Activated CD8-positive, alpha-beta T cell treated with anti-CD3 and anti-CD28 coated beads for 36 hours (primary cell): ENCODE data around the gene DKK3. TPM values are rescaled to one million over a fixed set of nuclear protein-coding genes. Genes with fewer than 3 reads are reported as not detected.
A peak's percentile ranks its signal among the peaks of the same experiment; 100 is the strongest.

Source experiments
- ATAC-seq: fragments of 200-7000 bp; cut with Tn5 transposase; one replicate; pipeline ENCODE4 v1.10.0; 2021; ENCODE audit warnings: mild to moderate bottlenecking, moderate library complexity
- CTCF ChIA-PET: fragments of 350-600 bp; sonication (Branson Sonifier 250); formaldehyde crosslinking; loops from one replicate; lab custom pipeline; 2021; ENCODE audit warnings: antibody characterized with exemption; lab: Charles Lee
- POLR2A ChIA-PET: fragments of 350-600 bp; sonication (Branson Sonifier 250); formaldehyde crosslinking; loops from one replicate; lab custom pipeline; 2021; ENCODE audit warnings: antibody characterized with exemption; lab: Charles Lee
- DNase-seq: peaks from one replicate; pipeline ENCODE4 v3.0.0-alpha.2; 2020
- H3K27ac Mint-ChIP-seq: one replicate; pipeline ENCODE4 v1.8.0; 2021; ENCODE audit warnings: mild to moderate bottlenecking, mixed read lengths
- H3K27me3 Mint-ChIP-seq: one replicate; pipeline ENCODE4 v1.8.0; 2021; ENCODE audit warnings: mixed read lengths
- H3K36me3 Mint-ChIP-seq: one replicate; pipeline ENCODE4 v1.8.0; 2021; ENCODE audit warnings: low read depth, mixed read lengths
- H3K4me1 Mint-ChIP-seq: one replicate; pipeline ENCODE4 v1.8.0; 2021; ENCODE audit warnings: low read depth, mixed read lengths
- H3K4me3 Mint-ChIP-seq: one replicate; pipeline ENCODE4 v1.8.0; 2021; ENCODE audit warnings: mild to moderate bottlenecking, moderate library complexity, mixed read lengths
- H3K9me3 Mint-ChIP-seq: one replicate; pipeline ENCODE4 v1.8.0; 2021; ENCODE audit warnings: mixed read lengths
- CTCF ChIP-seq: fragments of 200-600 bp; IDR thresholded peaks from one replicate; pipeline ENCODE4 v1.8.0; 2022; ENCODE audit warnings: antibody characterized with exemption, mild to moderate bottlenecking
- intact Hi-C: fragments of 100-400 bp; cut with micrococcal nuclease; formaldehyde crosslinking; loops from one replicate; pipeline ENCODE4 v1.10.0; 2022
- total RNA-seq, 2 experiments: library from RNA; stranded (reverse); gene quantifications; one replicate each; pipeline ENCODE4 v1.2.3, GENCODE V29; 2021

DKK3 gene
- total RNA-seq, 2 experiments from 2014 or later: not detected

DNA sequence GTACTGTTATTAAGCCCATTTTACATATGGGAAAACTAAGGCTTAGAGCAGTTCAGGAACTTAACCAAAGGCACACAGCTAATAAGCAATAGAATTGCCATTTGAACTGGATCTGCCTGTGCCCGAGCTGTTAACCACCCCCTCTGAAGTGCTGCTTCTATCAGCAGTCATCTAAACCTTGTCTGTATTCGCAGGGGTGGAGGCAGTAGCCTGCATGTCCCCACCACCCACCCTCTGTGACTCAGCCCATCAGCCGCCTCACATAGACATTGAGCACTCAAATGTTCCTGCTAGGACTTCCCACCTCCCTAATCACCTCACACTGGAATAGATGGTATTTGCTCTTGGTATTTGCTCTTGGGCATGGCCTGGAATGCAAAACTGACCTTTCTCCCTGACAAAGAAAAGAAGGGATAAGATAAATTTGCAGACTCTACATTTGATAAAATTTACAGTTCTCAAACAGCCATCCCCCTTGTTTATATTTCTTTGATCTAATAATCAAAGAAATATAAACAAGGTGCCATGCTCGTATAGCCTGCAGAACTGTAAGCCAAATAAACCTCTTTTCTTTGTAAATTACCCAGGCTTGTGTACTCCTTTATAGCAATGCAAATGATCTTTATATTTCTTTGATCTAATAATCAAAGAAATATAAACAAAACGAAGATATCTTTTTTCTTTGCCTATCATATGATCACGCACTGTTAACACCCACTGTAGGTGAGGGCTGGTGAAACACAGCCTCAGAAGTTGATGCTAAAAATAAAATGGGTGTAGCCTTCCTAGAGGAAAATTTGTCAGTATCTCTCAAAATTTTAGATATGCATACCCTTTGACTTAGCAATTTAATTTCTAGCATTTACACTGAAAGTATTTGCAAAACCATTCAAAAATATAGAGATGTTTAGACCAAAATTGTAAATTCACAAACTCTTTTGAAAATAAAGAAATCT lies 15.9 kb downstream of the DKK3 start:
- intact Hi-C loops: no loop called here
- no peak for TF ChIP-seq CTCF
- H3K36me3 Mint-ChIP-seq: no peaks in the 10 kb centered on the region
- ChIA-PET POLR2A (no interaction called here), CTCF (interaction anchor here (0.7 kb wide), 1 partner anchor 12 kb away, joined by 3 read pairs; no protein-coding TSS in a partner anchor)
- H3K4me1 Mint-ChIP-seq: peaks cover 4% of the 10 kb centered on the region
- H3K27me3 Mint-ChIP-seq: peaks cover 3% of the 10 kb centered on the region
- no peak overlapping the region for H3K4me3 Mint-ChIP-seq
- H3K9me3 Mint-ChIP-seq: no peaks in the 10 kb centered on the region
- DNase-seq: no peak
- ATAC-seq: no peak
- no peak overlapping the region for H3K27ac Mint-ChIP-seq

DNA sequence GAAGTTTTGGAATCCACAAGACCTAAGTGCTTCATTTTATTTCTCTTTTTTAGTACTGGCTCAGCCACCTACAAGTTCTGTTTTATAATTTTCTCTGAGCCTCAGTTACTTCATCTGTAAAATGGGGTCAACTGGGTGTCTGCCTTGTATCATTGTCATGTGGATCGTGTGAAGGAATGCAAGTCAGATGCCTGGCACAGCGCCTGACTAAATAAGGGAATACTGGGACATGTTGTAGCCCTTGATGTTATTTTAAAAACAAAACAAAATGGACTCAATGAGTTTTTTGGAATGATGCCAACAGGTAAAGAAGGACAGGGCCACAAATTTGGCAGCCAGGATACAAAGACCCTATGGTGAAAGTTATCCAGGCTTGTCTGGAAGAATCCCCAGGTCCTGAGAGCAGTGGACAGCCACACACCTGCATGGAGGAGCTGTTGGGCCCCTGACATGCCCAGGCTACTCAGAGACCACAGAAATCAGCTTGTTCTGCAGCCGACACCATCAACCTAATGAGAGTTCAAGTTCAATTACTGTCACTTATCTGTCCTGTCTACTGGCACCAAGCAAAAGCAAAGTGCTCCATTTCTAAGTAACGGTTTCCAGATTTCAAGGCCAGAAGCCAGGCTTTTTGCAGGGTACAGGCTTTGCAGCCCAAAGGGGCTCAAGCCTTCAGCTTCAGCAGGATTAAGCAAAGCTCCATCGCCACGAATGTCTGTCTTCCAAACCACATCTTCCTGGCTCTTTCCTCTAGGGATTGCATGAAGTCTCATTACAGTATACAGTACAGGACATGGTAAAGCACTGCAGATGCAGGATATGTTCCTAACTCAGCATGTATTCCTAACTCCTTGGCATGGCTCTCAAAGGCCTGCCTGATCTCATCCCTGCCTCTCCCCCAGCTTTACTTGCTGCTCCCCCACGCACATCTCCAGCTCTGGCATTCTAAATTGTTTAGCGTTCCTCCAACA lies 18.4 kb downstream of the DKK3 start:
- ATAC-seq: no peak
- intact Hi-C loops: no loop called here
- Mint-ChIP-seq H3K4me3 (no peak overlapping the region), H3K27me3 (peaks cover 3% of the 10 kb centered on the region), H3K9me3 (no peaks in the 10 kb centered on the region), H3K4me1 (peaks cover 6% of the 10 kb centered on the region), H3K36me3 (no peaks in the 10 kb centered on the region), H3K27ac (no peak overlapping the region)
- ChIA-PET CTCF (interaction anchor here (1.1 to 1.5 kb wide), 3 partner anchors 23 to 291 kb away, joined by 3 read pairs; no protein-coding TSS in a partner anchor), POLR2A (no interaction called here)
- DNase-seq: no peak
- no peak for TF ChIP-seq CTCF

DNA sequence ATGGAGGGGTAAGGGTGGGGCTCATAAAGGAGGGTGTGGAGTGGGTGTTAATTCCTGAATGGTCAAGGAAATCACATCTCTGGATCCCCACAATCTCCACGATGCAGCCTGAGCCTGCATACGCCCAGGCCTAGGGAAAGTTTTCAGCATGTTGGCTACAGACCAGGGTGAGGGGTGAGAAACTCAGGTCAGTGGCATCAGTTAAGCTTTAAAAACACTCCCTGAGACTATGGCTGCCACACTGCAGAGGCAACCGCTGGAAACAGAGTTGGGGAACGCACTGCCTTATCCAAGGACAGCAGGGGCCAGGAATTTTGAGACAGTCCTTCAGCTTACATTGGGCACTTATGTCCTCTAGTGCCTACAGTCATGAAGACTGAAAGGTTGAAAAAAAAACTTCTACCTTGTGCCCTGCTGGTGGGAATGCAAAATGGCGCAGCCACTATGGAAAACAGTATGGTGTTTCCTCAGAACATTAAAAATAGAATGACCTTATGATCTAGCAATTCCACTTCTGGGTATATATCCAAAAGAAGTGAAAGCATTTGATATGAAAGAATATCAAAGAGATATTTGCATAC lies 19.7 kb downstream of the DKK3 start:
- DNase-seq (no peak), ATAC-seq (no peak)
- Mint-ChIP-seq H3K4me3 (no peak overlapping the region), H3K27ac (no peak overlapping the region), H3K27me3 (peaks cover 3% of the 10 kb centered on the region), H3K4me1 (peaks cover 6% of the 10 kb centered on the region), H3K36me3 (no peaks in the 10 kb centered on the region), H3K9me3 (no peaks in the 10 kb centered on the region)
- TF ChIP-seq CTCF: no peak
- intact Hi-C loops: no loop called here
- ChIA-PET POLR2A (no interaction called here), CTCF (interaction anchor here (1.2 kb wide), 1 partner anchor 11 kb away, joined by 4 read pairs; no protein-coding TSS in a partner anchor)

- intact Hi-C loops: no loop called here
- ChIA-PET CTCF (interaction anchor here (1.2 to 1.3 kb wide), 3 partner anchors 11 to 21 kb away, joined by 4 to 5 read pairs (median 4); no protein-coding TSS in a partner anchor), POLR2A (no interaction called here)
- DNase-seq (no peak), ATAC-seq (no peak)
- H3K36me3 Mint-ChIP-seq: no peaks in the 10 kb centered on the region
- peak; percentile 38 for TF ChIP-seq CTCF
- no peak overlapping the region for H3K27ac Mint-ChIP-seq
- no peak overlapping the region for H3K4me3 Mint-ChIP-seq
- peaks cover 3% of the 10 kb centered on the region for H3K27me3 Mint-ChIP-seq
- peaks cover 6% of the 10 kb centered on the region for H3K4me1 Mint-ChIP-seq
- no peaks in the 10 kb centered on the region for H3K9me3 Mint-ChIP-seq
These were observed 20.3 kb downstream of the DKK3 start for GRCh38 chr11:11988099-11988651.
